Endothelial cell (in vitro differentiated cells): ENCODE measurements around the gene TMEM238. TPM values are rescaled to one million over a fixed set of nuclear protein-coding genes. Genes with fewer than 3 reads are reported as not detected.
"Not testable (repeated sequence)": the region's sequence is repeated elsewhere in the genome, so short reads cannot be mapped to it uniquely, and the experiment has no call there.

Experiments used
- DNase-seq: peaks from one replicate; pipeline ENCODE4 v3.0.0; 2021; ENCODE audit warnings: low spot score
- H3K27ac Mint-ChIP-seq: one replicate; pipeline ENCODE4 v1.8.0; 2021; ENCODE audit warnings: mixed read lengths, inconsistent platforms; ENCODE audit not compliant: unreplicated experiment
- H3K27me3 Mint-ChIP-seq: one replicate; pipeline ENCODE4 v1.8.0; 2021; ENCODE audit warnings: mild to moderate bottlenecking, moderate library complexity, mixed read lengths, inconsistent platforms; ENCODE audit not compliant: unreplicated experiment
- H3K36me3 Mint-ChIP-seq: one replicate; pipeline ENCODE4 v1.8.0; 2021; ENCODE audit warnings: mild to moderate bottlenecking, low read depth, mixed read lengths, inconsistent platforms; ENCODE audit not compliant: unreplicated experiment
- H3K4me1 Mint-ChIP-seq: one replicate; pipeline ENCODE4 v1.8.0; 2021; ENCODE audit warnings: mild to moderate bottlenecking, mixed read lengths, inconsistent platforms; ENCODE audit not compliant: unreplicated experiment
- H3K4me3 Mint-ChIP-seq: one replicate; pipeline ENCODE4 v1.8.0; 2021; ENCODE audit warnings: mild to moderate bottlenecking, mixed read lengths, inconsistent platforms; ENCODE audit not compliant: unreplicated experiment
- H3K9me3 Mint-ChIP-seq: one replicate; pipeline ENCODE4 v1.8.0; 2021; ENCODE audit warnings: mixed read lengths, inconsistent platforms; ENCODE audit not compliant: unreplicated experiment
- CTCF ChIP-seq: fragments of 200-600 bp; sonication (generic); IDR thresholded peaks from one replicate; pipeline ENCODE4 v1.5.0; 2021; ENCODE audit warnings: antibody characterized with exemption; ENCODE audit not compliant: unreplicated experiment
- total RNA-seq: library from RNA; stranded (reverse); fragmentation: NEBNext Ultra II Directional; extraction: Animal tissue kit (Norgen Biotek cat#: 25700); gene quantifications from one replicate; pipeline ENCODE4 v1.2.1, GENCODE V29; 2021; ENCODE audit not compliant: unreplicated experiment

TMEM238 gene
- total RNA-seq, 1 donor from 2014 or later, result 0.64 TPM

GRCh38 chr19:55406826-55407549 lies 22.9 kb upstream of the TMEM238 start:
- Mint-ChIP-seq H3K9me3 (peaks cover 9% of the 10 kb centered on the region), H3K36me3 (peaks cover 31% of the 10 kb centered on the region), H3K27ac (no peak overlapping the region), H3K27me3 (peaks cover 13% of the 10 kb centered on the region), H3K4me1 (peaks cover 14% of the 10 kb centered on the region), H3K4me3 (peak overlapping the region; percentile 83)
- peak; percentile 22 for DNase-seq
- TF ChIP-seq CTCF, result no peak

GRCh38 chr19:55406091-55406825 lies 22.2 kb upstream of the TMEM238 start:
- Mint-ChIP-seq H3K9me3 (peaks cover 9% of the 10 kb centered on the region), H3K36me3 (peaks cover 34% of the 10 kb centered on the region)
- TF ChIP-seq CTCF, result no peak

GRCh38 chr19:55405638-55406037 lies 21.5 kb upstream of the TMEM238 start:
- Mint-ChIP-seq H3K4me1 (peaks cover 14% of the 10 kb centered on the region), H3K4me3 (peak overlapping the region; percentile 83), H3K27me3 (peaks cover 16% of the 10 kb centered on the region), H3K27ac (peak overlapping the region; percentile 16), H3K36me3 (peaks cover 37% of the 10 kb centered on the region), H3K9me3 (peaks cover 9% of the 10 kb centered on the region)
- no peak for TF ChIP-seq CTCF
- no peak for DNase-seq

More at GRCh38 chr19:55406091-55406825, 22.2 kb upstream of the TMEM238 start:
- H3K4me1 Mint-ChIP-seq, result peaks cover 14% of the 10 kb centered on the region
- H3K4me3 Mint-ChIP-seq, result peak overlapping the region; percentile 83
- peaks cover 16% of the 10 kb centered on the region for H3K27me3 Mint-ChIP-seq
- H3K27ac Mint-ChIP-seq, result peak overlapping the region; percentile 16
- no peak for DNase-seq

GRCh38 chr19:55402509-55402908 lies 18.4 kb upstream of the TMEM238 start:
- Mint-ChIP-seq H3K4me1 (peaks cover 14% of the 10 kb centered on the region), H3K27me3 (peaks cover 9% of the 10 kb centered on the region), H3K4me3 (no peak overlapping the region), H3K27ac (no peak overlapping the region), H3K36me3 (peaks cover 31% of the 10 kb centered on the region), H3K9me3 (no peaks in the 10 kb centered on the region)
- no peak for DNase-seq
- no peak for TF ChIP-seq CTCF

GRCh38 chr19:55401390-55401789 lies 17.3 kb upstream of the TMEM238 start:
- Mint-ChIP-seq H3K4me1 (peaks cover 10% of the 10 kb centered on the region), H3K36me3 (peaks cover 30% of the 10 kb centered on the region)
- H3K27ac Mint-ChIP-seq, H3K27me3 Mint-ChIP-seq, H3K9me3 Mint-ChIP-seq, DNase-seq, H3K4me3 Mint-ChIP-seq: not testable (repeated sequence)
